Mammary epithelial cell (primary cell): ENCODE data around the gene LIMK1.

Source experiments
- CTCF ChIP-seq, 2 donors: IDR thresholded peaks in 1 of 2; conservative IDR thresholded peaks in 1 of 2; 2 replicates each; pipeline ENCODE4 v1.5.1; 2011 to 2012; ENCODE audit warnings: inconsistent platforms in 2 of 2, low read length in 2 of 2, mild to moderate bottlenecking in 2 of 2, control low read depth in 1 of 2, low read depth in 1 of 2; ENCODE audit not compliant: insufficient read depth in 1 of 2; ENCODE audit errors: extremely low read depth in 1 of 2
- EZH2 ChIP-seq: IDR thresholded peaks from 2 replicates; pipeline ENCODE4 v1.6.1; 2012; ENCODE audit warnings: low read length, inconsistent platforms, borderline replicate concordance

GRCh38 chr7:74047804-74048380, 35.7 kb upstream of the LIMK1 start:
- TF ChIP-seq EZH2 (no peak), CTCF (conservative IDR thresholded peaks at IDR 0.05 in 1 of 2, IDR thresholded peaks at IDR 0.05 in 1 of 2; ENCODE audit: extremely low read depth in 1 of 2, insufficient read depth in 1 of 2, low read depth in 1 of 2, low read length in 2 of 2) (no peak)
